Measurements from ENCODE around the gene PET100.
"Not testable (repeated sequence)": the region's sequence is repeated elsewhere in the genome, so short reads cannot be mapped to it uniquely, and the experiment has no call there.

PET100 gene

DNA sequence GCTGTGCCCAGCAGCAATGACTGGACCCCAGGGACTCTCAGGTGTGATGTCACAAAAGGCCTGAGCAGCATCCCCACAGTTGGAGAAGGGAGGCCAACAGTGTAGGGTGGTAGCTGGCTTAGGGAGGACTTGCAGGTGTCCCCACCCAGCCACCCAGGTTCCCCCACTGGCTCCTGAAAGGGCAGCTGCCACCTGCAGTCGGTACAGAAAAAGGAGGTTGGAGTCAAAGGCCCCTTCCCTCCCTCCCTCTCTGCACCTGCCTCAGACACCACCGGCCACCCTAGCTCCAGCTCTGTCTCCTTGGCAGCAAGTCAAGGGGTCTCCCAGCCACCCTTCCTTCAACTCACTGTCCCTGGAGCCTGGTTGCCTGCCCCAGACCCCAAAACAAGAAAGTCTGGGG lies 4.1 kb downstream of the PET100 start, which contains the start of gene PCP2:
Gene PCP2, minus strand, starts transcription at position 22 of the 400 bp plus-strand sequence. CDS start 262 bp downstream, outside the sequence.
- no peak for DNase-seq (ENCODE audit: low read depth in 2 of 2)

DNA sequence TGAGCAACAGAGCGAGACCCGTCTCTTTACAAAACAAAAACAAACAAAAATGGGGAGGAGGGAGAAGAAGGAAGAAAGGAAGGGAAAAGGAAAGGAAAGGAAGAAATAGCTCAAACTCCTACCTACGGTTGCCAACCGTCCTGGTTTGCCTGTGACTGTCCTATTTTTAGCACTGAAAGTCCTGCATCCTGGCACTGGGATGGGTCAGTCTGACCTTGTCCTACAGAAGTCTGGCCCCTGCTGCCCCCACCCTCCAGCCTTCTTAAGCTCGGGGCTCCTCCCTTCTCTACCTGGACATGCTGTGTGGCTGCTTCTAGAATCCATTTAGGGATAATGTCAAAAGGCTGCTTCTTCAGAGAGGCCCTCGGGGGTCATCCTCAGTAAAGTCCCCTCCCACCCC lies 6.1 kb downstream of the PET100 start:
- no peak for DNase-seq (ENCODE audit: low read depth in 2 of 2)

GRCh38 chr19:7636317-7636690 lies 6.7 kb downstream of the PET100 start:
- DNase-seq (ENCODE audit: low read depth in 2 of 2), result no peak

- DNase-seq (ENCODE audit: low read depth in 2 of 2), result no peak
Observed at GRCh38 chr19:7636691-7637373, 7.2 kb downstream of the PET100 start, which contains the start of gene STXBP2. STXBP2 (plus strand) TSS chr19:7637110; CDS start chr19:7637150, 40 bp downstream.

DNA sequence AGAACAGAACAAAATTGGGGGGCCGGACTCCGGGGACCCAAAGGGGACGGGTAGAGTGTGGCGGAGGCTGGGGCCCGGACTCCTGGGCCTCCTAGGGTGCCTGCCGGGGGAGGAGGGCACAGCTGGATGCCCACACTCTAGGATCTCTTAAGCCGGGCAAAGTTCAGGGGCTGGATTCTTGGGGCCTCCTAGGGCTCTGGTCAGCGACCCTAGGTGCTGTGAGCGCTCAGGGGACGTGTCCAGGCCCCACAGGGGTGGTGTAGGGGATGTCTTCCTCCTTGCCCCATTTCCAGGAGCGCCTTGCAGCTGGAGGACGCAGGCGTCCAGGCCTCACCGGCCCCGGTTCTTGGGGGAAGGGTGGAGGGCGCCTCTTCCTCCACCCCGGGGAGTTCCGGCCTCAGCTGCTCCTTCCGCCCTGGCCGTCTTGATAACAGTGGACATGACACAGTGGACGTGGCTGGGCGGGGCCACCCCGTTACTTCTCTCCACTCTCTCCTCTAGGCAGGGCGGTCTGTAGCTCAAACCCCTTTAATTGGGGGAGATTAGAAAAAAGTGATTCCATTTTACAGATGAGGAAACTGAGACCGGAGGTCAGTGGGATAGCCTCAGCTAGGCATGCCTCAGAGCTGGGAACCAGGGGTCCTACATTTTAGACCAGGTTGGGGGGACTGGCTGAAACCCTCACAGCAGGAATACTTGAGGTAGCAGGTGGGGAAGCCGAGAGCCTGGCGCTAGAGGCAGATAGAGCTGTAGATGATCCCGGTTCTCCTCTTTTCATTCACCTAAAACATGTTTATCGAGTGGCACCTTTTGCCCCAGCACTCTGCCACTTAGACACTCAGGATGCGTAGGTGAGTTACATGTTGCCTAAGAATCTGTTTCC lies 8.0 kb downstream of the PET100 start:
- no peak for DNase-seq (ENCODE audit: low read depth in 2 of 2)

- DNase-seq (ENCODE audit: low read depth in 2 of 2), result no peak
Observed at GRCh38 chr19:7638802-7639465, 9.3 kb downstream of the PET100 start.

DNA sequence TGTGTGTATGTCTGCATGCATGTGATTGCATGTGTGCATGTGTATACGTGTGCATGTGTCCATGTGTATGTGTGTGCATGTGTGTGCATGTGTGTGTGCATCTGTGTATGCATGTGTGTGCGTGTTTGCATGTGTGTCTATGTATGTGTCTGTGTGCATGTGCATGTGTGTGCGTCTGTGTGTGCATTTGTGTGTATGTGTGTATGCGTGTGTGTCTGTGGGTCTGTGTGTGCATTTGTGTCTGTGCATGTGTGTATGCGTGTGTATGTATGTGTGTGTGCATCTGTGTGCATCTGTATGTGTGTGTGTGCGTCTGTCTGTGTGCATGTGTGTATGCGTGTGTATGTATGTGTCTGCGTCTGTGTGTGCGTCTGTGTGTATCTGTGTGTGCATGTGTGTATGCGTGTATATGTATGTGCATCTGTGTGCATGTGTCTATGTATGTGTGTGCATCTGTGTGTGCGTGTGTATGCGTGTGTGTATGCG lies 10.3 kb downstream of the PET100 start:
- no peak for DNase-seq (ENCODE audit: low read depth in 2 of 2)

DNA sequence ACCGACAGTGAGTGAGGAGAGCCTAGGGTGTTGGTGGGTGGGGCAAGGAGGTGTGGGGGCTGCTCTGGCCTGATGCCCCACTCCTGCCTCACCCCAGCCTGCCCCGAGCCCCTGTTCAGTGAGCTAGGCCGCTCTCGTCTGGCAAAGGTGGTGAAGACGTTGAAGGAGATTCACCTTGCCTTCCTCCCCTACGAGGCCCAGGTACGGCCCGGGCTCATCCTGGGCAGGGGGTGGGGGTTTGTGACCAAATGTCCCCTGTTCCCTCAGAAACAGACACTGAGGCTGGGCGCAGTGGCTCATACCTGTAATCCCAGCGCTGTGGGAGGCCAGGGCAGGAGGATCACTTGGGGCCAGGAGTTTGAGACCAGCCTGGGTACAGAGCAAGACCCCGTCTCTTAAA lies 11.2 kb downstream of the PET100 start:
- no peak for DNase-seq (ENCODE audit: low read depth in 2 of 2)

GRCh38 chr19:7641290-7642276 lies 12.0 kb downstream of the PET100 start:
- no peak for DNase-seq (ENCODE audit: low read depth in 2 of 2)

GRCh38 chr19:7642295-7643030 lies 12.9 kb downstream of the PET100 start:
- no peak for DNase-seq (ENCODE audit: low read depth in 2 of 2)

DNA sequence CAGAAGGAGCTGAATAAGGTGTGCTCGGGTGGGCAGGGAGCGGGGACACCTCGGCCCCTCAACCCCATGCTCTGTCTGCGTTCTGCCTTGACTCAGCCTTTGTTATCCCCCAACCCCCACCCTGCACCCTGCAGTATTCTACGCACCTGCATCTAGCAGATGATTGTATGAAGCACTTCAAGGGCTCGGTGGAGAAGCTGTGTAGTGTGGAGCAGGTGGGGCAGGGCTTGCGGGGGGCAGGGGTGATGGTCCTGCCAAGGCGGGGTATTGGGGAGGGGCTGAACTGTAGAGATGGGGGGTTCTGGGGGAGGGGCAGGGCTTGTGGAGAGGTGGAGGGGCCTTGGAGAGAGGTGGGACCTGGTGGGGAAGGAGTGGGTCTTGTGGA lies 13.4 kb downstream of the PET100 start:
- DNase-seq (ENCODE audit: low read depth in 2 of 2), result no peak

DNA sequence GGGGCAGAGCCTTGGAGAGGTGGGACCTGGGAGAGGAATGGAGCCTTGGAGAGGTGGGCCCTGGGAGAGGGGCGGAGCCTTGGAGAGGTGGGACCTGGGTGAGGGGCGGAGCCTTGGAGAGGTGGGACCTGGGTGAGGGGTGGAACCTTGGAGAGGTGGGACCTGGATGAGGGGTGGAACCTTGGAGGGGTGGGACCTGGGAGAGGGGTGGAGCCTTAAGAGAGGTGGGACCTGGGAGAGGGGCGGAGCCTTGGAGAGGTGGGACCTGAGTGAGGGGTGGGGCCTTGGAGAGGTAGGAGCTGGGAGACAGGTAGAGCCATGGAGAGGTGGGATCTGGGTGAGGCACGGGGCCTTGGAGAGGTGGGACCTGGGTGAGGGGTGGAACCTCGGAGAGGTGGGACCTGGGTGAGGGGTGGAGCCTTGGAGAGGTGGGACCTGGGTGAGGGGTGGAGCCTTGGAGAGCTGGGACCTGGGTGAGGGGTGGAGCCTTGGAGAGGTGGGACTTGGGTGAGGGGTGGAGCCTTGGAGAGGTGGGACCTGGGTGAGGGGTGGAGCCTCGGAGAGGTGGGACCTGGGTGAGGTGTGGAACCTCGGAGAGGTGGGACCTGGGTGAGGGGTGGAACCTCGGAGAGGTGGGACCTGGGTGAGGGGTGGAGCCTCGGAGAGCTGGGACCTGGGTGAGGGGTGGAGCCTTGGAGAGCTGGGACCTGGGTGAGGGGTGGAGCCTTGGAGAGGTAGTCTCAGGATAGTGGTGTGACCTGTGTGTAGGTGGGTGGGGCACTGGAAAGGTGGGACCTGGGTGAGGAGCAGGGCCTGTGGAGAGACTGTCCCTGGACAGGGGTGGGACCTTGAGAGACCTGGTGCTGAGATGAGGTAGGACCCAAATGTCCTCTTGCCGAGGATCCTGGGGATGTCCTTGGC lies 14.3 kb downstream of the PET100 start:
- DNase-seq (ENCODE audit: low read depth in 2 of 2), result not testable (repeated sequence)

DNA sequence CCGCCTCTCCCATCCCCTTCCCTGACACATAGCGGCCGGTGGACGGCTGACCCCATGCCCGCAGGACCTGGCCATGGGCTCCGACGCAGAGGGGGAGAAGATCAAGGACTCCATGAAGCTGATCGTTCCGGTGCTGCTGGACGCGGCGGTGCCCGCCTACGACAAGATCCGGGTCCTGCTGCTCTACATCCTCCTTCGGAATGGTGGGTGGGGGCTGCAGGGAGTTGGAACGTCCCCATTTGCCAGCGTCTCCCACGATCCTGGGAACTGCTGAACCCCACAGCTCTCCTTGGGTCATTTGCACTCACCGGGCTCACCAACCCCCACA lies 14.9 kb downstream of the PET100 start:
- no peak for DNase-seq (ENCODE audit: low read depth in 2 of 2)

GRCh38 chr19:7645163-7645562 lies 15.6 kb downstream of the PET100 start:
- no peak for DNase-seq (ENCODE audit: low read depth in 2 of 2)

DNA sequence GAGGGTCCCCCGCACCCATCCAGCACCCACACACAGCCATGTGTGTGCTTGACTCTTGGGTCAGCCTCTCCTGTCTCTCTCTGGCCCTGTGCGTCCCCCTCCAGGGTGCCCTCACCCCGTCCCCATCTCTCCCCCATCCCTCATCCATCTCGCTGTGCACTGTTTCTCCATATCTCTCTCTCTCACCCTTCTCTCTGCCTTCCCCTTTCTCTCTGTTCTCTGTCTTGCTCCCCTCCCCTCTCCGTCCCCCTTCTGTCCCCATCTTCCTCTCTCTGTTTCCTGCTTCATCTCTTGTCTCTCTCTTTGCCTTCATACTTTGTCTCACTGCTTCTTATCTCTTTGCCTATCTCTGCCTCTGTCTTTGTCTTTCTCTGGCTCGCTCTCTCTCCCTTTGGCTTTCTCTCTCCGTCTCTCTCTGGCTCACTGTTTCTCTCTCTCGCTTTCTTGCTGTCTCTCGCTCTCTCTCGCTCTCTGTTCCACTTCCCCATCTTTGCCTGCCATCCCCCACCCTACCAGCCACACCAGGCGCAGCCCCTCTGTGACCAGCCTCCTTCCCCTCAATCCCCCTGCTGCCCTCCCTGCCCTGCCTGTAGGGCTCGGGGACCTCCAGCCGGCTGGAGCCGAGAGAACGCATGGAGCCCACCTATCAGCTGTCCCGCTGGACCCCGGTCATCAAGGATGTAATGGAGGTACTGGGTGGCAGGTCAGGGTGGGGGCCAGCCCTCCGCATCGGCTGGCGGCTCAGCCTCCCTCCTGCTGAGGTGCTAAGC lies 16.2 kb downstream of the PET100 start:
- DNase-seq (ENCODE audit: low read depth in 2 of 2), result no peak

DNA sequence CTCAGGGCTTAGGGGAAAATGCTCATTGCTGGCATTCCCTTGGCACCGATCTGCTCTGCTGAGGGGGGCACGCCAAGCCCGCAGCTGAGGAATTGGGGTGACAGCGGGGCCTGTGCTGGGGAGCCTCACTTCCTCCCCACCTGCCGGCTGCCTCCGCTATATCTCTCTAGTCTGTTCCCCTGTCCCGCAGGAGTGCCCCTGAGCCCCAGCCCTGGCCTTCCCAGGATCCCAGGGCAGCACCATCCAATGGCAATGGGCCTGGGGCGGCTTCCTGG lies 16.8 kb downstream of the PET100 start:
- DNase-seq (ENCODE audit: low read depth in 2 of 2), result no peak

DNA sequence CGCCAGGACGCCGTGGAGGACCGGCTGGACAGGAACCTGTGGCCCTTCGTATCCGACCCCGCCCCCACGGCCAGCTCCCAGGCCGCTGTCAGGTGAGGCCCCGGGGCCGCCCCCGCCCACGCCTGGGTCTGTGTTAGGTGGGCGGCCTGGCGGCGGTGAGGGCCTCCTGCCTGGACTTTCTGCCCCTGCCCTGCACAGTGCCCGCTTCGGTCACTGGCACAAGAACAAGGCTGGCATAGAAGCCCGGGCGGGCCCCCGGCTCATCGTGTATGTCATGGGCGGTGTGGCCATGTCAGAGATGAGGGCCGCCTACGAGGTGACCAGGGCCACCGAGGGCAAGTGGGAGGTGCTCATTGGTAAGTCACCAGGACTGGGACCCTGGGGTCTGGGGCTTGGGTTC lies 17.6 kb downstream of the PET100 start:
- DNase-seq (ENCODE audit: low read depth in 2 of 2), result no peak

DNA sequence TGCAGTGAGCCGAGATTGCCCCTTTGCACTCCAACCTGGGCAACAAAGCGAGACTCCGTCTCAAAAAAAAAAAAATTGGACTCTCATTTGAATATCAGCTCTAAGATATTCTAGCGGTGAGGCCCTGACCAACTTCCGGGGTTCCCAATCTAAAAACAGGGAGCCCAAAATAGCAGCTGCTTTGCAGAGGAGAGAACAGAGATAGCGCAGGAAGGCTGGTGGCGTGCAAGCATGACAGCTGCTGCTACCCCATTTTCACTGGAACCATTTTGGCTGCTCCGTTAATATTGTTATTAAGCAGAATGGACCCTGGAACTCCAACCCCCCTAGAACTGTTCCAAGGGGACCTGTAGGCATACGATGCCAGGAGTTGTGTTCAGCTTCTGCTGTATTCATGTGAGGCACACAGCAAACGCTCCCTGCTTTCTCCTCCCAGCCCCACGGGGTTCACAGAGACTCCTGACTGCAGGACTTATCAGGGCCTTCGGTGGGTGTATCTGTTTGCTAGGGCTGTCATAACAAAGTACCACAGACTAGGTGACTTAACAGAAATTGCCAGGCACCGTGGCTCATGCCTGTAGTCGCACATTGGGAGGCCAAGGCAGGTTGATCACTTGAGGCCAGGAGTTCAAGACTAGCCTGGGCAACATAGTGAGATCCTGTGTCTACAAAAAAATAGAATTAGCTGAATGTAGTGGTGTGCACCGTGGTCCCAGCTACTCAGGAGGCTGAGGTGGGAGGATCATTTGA lies 18.8 kb downstream of the PET100 start:
- DNase-seq (ENCODE audit: low read depth in 2 of 2), result no peak

Measured in fibroblast of skin of left biceps (primary cell).